Measurements from ENCODE around the gene SLC22A17. TPM values are rescaled to one million over a fixed set of nuclear protein-coding genes. Genes with fewer than 3 reads are reported as not detected.
A peak's percentile ranks its signal among the peaks of the same experiment; 100 is the strongest.

The SLC22A17 gene
- total RNA-seq, 1 donor from 2014 or later, result 22.2 TPM

DNA sequence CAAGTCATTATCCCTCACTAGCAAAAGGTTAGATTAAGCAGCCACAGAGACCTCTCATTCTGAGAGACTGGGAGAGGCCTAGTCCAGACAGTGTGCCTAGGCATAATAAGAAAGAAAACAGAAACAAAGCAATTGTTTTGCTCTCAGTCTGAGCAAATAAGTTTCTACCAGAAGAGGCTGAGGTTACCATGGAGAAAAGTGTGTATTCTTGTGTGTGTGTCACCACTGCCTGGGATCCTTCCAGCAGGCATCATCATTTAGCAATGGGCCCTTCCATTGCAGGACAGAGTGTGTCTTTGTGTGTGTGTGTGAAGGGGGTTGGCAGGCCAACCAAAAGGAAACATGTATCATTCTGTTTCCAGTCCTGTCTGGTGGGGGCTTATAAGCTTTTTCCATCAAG lies 8.6 kb upstream of the SLC22A17 start:
- TF ChIP-seq, protein P1, sequence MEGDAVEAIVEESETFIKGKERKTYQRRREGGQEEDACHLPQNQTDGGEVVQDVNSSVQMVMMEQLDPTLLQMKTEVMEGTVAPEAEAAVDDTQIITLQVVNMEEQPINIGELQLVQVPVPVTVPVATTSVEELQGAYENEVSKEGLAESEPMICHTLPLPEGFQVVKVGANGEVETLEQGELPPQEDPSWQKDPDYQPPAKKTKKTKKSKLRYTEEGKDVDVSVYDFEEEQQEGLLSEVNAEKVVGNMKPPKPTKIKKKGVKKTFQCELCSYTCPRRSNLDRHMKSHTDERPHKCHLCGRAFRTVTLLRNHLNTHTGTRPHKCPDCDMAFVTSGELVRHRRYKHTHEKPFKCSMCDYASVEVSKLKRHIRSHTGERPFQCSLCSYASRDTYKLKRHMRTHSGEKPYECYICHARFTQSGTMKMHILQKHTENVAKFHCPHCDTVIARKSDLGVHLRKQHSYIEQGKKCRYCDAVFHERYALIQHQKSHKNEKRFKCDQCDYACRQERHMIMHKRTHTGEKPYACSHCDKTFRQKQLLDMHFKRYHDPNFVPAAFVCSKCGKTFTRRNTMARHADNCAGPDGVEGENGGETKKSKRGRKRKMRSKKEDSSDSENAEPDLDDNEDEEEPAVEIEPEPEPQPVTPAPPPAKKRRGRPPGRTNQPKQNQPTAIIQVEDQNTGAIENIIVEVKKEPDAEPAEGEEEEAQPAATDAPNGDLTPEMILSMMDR (IDR thresholded peaks at IDR 0.05), result no peak
- TF ChIP-seq EZH2phosphoT487 (IDR thresholded peaks at IDR 0.05), result no peak
- no peak for TF ChIP-seq EZH2 (IDR thresholded peaks at IDR 0.05)
- no peak overlapping the region for H3K4me3 Mint-ChIP-seq

DNA sequence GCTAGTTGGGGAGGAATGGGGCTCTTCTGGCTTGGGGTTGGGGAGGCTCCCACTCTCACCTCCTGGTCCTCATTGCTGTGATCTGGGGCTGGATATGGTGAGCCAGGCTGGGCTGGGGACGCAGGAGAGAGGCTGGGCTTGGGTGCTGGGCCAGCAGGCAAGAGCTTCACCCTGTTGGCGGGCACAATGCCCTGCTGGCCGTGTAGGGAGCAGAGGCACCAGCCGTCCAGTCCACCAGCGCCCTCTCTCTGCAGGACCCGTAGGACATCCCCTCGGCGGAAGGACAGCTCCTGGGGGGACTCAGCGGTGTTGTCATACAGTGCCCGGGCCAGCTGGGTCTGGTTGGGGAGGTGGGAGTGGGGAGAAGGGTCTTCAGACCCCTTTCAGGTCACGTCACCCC lies 7.8 kb upstream of the SLC22A17 start:
- H3K4me2 ChIP-seq, result no peak overlapping the region
- no peaks in the 10 kb centered on the region for H3K9me3 ChIP-seq (ENCODE audit: low read depth)
- H3K27ac Mint-ChIP-seq, result no peak overlapping the region
- H3K4me3 ChIP-seq, result no peak overlapping the region
- H3K27me3 ChIP-seq, result no peaks in the 10 kb centered on the region
- peaks cover 25% of the 10 kb centered on the region for H3K36me3 Mint-ChIP-seq
- H3K27me3 Mint-ChIP-seq (ENCODE audit: insufficient read depth, low read depth), result peaks cover 9% of the 10 kb centered on the region
- no peak overlapping the region for H3K9ac ChIP-seq
- H3K79me2 ChIP-seq (ENCODE audit: low read depth), result peaks cover 47% of the 10 kb centered on the region
- H3K4me1 Mint-ChIP-seq, result peaks cover 36% of the 10 kb centered on the region
- H3F3A ChIP-seq (ENCODE audit: low read depth), result peaks cover 69% of the 10 kb centered on the region
- no peak overlapping the region for H3K27ac ChIP-seq
- peak; percentile 43 for DNase-seq (ENCODE audit: low spot score)
- H3K4me3 Mint-ChIP-seq, result peak overlapping the region; percentile 18
- peaks cover 19% of the 10 kb centered on the region for H3K4me1 ChIP-seq
- no peak overlapping the region for H2AFZ ChIP-seq (replicated peaks)
- peaks cover 3% of the 10 kb centered on the region for H3K36me3 ChIP-seq
- H3K9me3 Mint-ChIP-seq, result no peaks in the 10 kb centered on the region
- H4K20me1 ChIP-seq (ENCODE audit: low read depth), result peaks cover 75% of the 10 kb centered on the region
- TF ChIP-seq EZH2 (IDR thresholded peaks at IDR 0.05) (no peak), EZH2phosphoT487 (IDR thresholded peaks at IDR 0.05) (no peak)
- TF ChIP-seq, protein P1 (IDR thresholded peaks at IDR 0.05), result peak; percentile 28

More for the DNA sequence above, 8.6 kb upstream of the SLC22A17 start:
- Mint-ChIP-seq H3K4me1 (peaks cover 36% of the 10 kb centered on the region), H3K9me3 (no peaks in the 10 kb centered on the region), H3K27ac (no peak overlapping the region), H3K27me3 (ENCODE audit: insufficient read depth, low read depth) (peaks cover 9% of the 10 kb centered on the region), H3K36me3 (peaks cover 23% of the 10 kb centered on the region)
- peaks cover 60% of the 10 kb centered on the region for H3F3A ChIP-seq (ENCODE audit: low read depth)
- peaks cover 68% of the 10 kb centered on the region for H4K20me1 ChIP-seq (ENCODE audit: low read depth)
- H3K79me2 ChIP-seq (ENCODE audit: low read depth), result peaks cover 52% of the 10 kb centered on the region
- H2AFZ ChIP-seq (replicated peaks), result no peak overlapping the region
- peaks cover 19% of the 10 kb centered on the region for H3K4me1 ChIP-seq
- H3K27me3 ChIP-seq, result no peaks in the 10 kb centered on the region
- peak overlapping the region; percentile 7 for H3K27ac ChIP-seq
- peaks cover 3% of the 10 kb centered on the region for H3K36me3 ChIP-seq
- no peaks in the 10 kb centered on the region for H3K9me3 ChIP-seq (ENCODE audit: low read depth)
- H3K4me3 ChIP-seq, result no peak overlapping the region
- H3K9ac ChIP-seq, result no peak overlapping the region
- no peak for DNase-seq (ENCODE audit: low spot score)
- H3K4me2 ChIP-seq, result peak overlapping the region; percentile 10

DNA sequence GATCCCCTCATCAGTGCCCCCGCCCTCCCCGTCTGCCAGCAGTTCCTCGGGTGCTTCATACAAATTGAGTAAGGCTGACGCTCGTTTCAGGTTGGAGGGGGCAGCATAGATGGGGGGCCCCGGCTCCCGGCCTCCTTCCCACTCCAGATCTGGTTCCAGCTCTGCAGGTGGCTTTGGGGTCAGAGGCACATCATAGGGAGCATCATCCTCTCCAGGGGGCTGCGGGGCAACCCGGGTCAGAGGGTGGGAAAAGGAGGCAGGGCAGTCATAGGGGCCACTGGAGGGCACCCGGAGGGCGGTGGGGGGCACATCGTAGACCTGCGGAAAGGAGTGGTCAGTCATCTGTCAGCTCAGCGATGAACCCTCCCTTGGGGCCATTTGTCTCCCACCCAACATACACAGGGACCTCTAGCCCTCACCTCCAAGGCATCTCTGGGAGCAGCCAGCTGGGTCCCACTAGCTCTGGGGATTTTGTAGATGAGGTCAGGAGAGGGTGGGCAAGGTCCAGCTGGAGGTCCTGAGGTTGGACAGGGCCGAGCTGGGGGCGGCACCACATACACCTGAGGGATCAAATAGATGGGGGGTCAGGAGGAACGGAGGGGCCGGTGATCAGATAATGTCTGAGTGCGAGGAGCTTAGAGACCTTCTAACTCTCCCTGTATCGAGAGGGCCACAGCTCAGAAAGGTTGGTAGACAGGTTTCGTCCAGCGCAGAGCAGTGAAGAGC lies 7.2 kb upstream of the SLC22A17 start:
- Histone ChIP-seq H3F3A (ENCODE audit: low read depth) (peaks cover 73% of the 10 kb centered on the region), H3K36me3 (peaks cover 3% of the 10 kb centered on the region), H3K4me1 (peaks cover 19% of the 10 kb centered on the region), H3K4me3 (no peak overlapping the region), H3K9me3 (ENCODE audit: low read depth) (no peaks in the 10 kb centered on the region), H3K27me3 (no peaks in the 10 kb centered on the region), H3K79me2 (ENCODE audit: low read depth) (peaks cover 41% of the 10 kb centered on the region), H2AFZ (replicated peaks) (no peak overlapping the region), H3K4me2 (no peak overlapping the region), H4K20me1 (ENCODE audit: low read depth) (peaks cover 75% of the 10 kb centered on the region), H3K9ac (no peak overlapping the region), H3K27ac (no peak overlapping the region)
- no peaks in the 10 kb centered on the region for H3K9me3 Mint-ChIP-seq
- H3K36me3 Mint-ChIP-seq, result peaks cover 29% of the 10 kb centered on the region
- H3K4me3 Mint-ChIP-seq, result peak overlapping the region; percentile 18
- no peak for DNase-seq (ENCODE audit: low spot score)
- peak overlapping the region; percentile 53 for H3K27ac Mint-ChIP-seq
- TF ChIP-seq EZH2phosphoT487 (IDR thresholded peaks at IDR 0.05) (no peak), EZH2 (IDR thresholded peaks at IDR 0.05) (no peak)
- TF ChIP-seq, protein P1 (IDR thresholded peaks at IDR 0.05), result no peak
- peaks cover 8% of the 10 kb centered on the region for H3K27me3 Mint-ChIP-seq (ENCODE audit: insufficient read depth, low read depth)
- peaks cover 36% of the 10 kb centered on the region for H3K4me1 Mint-ChIP-seq
